HG03097 (cell line): Measurements from ENCODE around the gene IL15.

ENCODE experiments used
- ATAC-seq: cut with Tn5 transposase; IDR thresholded peaks from one replicate; pipeline ENCODE4 v1.9.1; 2021; ENCODE audit not compliant: unreplicated experiment, low FRiP score

IL15 gene

GRCh38 chr4:141761926-141762325, 125.5 kb downstream of the IL15 start:
- ATAC-seq = no peak

DNA sequence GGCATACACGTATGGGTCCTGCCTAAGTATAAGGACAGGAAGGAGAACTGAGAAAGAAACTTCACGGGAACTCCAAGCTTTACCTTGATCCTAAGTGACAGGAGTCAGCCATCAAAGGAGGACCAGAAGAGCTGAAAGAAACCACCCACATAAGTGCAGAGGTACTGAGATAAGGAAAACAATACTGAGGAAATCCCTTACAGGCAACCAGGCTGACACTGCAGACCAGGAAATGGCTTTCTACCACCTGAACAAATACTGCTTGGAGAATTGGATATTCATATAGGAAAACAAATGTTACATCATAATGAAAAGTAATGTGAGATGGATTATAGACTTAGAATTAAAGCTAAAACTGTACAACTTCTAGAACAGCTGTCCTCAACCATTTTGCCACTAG, 127.0 kb downstream of the IL15 start:
- ATAC-seq = no peak

DNA sequence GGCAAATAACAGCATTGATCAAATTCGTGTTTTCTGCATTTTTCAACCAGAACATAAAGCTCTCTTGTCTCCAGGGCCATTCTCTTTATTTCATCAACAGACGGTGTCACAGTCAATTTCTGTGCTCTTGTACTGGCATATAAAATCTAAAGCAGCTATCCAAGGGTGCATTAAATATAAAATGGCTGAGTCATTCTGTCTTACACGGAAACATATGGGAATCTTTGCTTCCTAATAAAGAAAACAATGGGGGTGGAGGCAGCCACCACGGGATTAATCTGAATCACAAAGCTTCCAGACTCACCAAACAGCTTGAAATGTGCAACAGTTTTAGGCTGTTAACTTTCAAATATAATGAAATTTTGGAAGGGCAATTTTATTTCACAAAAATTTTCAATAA, 132.6 kb downstream of the IL15 start:
- ATAC-seq = no peak

GRCh38 chr4:141771889-141772830, 135.8 kb downstream of the IL15 start:
- ATAC-seq = peak; percentile 53

DNA sequence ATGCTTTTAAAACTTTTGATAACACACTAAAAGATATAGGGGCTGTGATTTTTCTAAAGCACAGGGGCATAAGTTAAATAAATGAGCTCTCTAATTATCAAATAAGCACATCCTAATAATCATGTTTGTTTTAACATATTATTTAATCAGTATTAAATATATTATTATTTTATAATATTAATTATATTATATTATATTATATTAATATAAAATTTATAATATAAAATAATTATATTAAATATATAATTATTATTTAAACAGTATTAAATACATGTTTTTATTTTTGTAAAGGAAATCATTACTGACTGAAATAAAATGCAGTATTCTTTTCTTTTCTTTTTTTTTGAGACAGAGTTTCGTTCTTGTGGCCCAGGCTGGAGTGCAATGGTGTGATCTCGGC, 136.5 kb downstream of the IL15 start:
- ATAC-seq = no peak

DNA sequence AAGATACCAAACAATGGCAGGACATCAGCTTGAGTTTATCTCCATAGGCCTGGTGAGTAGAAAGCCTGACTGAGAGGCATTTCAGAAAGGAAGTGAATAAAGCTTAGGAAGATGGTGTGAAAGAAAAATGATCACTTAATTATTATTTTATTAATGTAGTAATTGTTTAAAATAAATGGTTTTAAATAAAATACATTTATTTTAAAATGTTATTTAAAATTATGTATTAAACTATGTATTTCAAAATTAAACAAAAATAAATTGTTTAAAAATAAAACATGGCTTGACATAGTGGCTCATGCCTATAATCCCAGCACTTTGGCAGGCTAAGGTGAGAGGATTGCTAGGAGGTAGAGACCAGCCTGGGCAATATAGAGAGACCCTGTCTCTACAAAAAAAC, 145.8 kb downstream of the IL15 start:
- no peak for ATAC-seq
